ENCODE results near the gene SEMA3A.

SEMA3A gene

GRCh38 chr7:83937930-83938329, 256.7 kb downstream of the SEMA3A start:
- in situ Hi-C loops (cut with MboI; ENCODE audit: low pct_unique_long_range_greater_than_20kb, low sequenced_read_pairs, unreplicated experiment): no loop called here
- no peak for TF ChIP-seq CTCF (IDR thresholded peaks at IDR 0.05; ENCODE audit: extremely low read depth, insufficient read depth, missing control alignments)
- no peak for DNase-seq (ENCODE audit: low spot score)

GRCh38 chr7:83936056-83936708, 258.4 kb downstream of the SEMA3A start:
- TF ChIP-seq CTCF (IDR thresholded peaks at IDR 0.05; ENCODE audit: extremely low read depth, insufficient read depth, missing control alignments): peak; percentile 78
- in situ Hi-C loops (cut with MboI; ENCODE audit: low pct_unique_long_range_greater_than_20kb, low sequenced_read_pairs, unreplicated experiment): no loop called here
- peak; percentile 42 for DNase-seq (ENCODE audit: low spot score)

- no peak for DNase-seq (ENCODE audit: low spot score)
- no peak for TF ChIP-seq CTCF (IDR thresholded peaks at IDR 0.05; ENCODE audit: extremely low read depth, insufficient read depth, missing control alignments)
- in situ Hi-C loops (cut with MboI; ENCODE audit: low pct_unique_long_range_greater_than_20kb, low sequenced_read_pairs, unreplicated experiment): no loop called here
Measured at GRCh38 chr7:83934118-83934734, 260.4 kb downstream of the SEMA3A start.

GRCh38 chr7:83931968-83932367, 262.6 kb downstream of the SEMA3A start:
- in situ Hi-C loops (cut with MboI; ENCODE audit: low pct_unique_long_range_greater_than_20kb, low sequenced_read_pairs, unreplicated experiment): no loop called here
- DNase-seq (ENCODE audit: low spot score): no peak
- no peak for TF ChIP-seq CTCF (IDR thresholded peaks at IDR 0.05; ENCODE audit: extremely low read depth, insufficient read depth, missing control alignments)

- TF ChIP-seq CTCF (IDR thresholded peaks at IDR 0.05; ENCODE audit: extremely low read depth, insufficient read depth, missing control alignments): no peak
- DNase-seq (ENCODE audit: low spot score): no peak
- in situ Hi-C loops (cut with MboI; ENCODE audit: low pct_unique_long_range_greater_than_20kb, low sequenced_read_pairs, unreplicated experiment): no loop called here
Measured at GRCh38 chr7:83930262-83930661, 264.3 kb downstream of the SEMA3A start.

GRCh38 chr7:83925860-83926259, 268.7 kb downstream of the SEMA3A start:
- in situ Hi-C loops (cut with MboI; ENCODE audit: low pct_unique_long_range_greater_than_20kb, low sequenced_read_pairs, unreplicated experiment): no loop called here
- no peak for TF ChIP-seq CTCF (IDR thresholded peaks at IDR 0.05; ENCODE audit: extremely low read depth, insufficient read depth, missing control alignments)
- DNase-seq (ENCODE audit: low spot score): no peak
